ENCODE data around the gene COL9A3.
"Not testable (repeated sequence)": the region's sequence is repeated elsewhere in the genome, so short reads cannot be mapped to it uniquely, and the experiment has no call there.

COL9A3 gene

DNA sequence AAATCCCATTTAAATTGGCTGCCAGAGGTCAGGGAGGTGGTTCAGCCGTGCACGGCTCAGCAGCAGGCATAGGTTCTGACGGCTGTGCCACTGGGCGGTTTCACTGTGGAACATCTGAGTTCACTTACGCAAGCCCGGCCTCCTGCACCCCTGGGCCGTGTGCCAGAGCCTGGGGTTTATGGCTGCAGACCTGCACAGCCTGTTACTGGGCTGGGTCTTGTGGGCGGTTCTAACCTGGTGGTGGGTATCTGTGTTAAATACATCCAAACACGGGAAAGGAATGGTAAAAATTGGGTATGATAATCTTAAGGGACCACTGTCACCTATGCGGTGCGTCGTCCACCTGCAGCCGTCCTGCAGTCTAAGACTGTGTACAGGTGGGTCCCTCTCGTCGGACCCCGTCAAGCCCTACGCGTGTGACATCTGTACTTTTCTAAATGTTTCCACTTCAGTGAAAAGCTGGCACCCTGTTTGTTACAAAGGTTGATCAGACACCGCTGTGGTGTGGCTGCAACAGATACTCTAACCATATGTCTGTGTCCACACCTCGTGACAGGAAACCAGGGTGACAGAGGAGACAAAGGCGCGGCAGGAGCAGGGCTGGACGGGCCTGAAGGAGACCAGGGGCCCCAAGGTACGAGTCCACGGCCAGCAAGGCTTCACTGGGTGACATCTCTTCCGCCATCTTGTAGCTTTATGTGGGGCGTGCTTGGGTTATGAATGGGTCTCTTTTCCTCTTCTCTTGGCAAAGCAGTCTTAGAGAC, 21.5 kb downstream of the COL9A3 start:
- DNase-seq, result no peak

DNA sequence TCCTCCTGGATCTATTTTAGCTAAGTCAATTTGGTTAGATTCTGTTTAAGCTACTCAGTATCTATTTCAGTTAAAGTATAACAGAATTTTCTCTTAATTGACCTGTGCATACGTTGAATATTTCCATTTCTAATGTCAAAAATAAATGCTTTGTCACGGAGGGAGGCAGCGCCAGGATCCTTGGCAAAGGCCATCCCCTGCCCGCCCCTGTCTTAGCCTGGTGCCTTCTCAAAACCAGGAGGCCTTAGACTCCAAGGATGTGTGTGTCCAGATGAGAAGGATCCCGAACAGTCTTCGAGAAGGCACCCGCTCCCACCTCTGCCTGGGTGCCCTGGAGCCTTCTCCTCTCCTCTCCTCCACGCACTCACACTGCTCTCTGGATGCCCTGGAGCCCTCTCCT, 22.4 kb downstream of the COL9A3 start:
- no peak for DNase-seq

DNA sequence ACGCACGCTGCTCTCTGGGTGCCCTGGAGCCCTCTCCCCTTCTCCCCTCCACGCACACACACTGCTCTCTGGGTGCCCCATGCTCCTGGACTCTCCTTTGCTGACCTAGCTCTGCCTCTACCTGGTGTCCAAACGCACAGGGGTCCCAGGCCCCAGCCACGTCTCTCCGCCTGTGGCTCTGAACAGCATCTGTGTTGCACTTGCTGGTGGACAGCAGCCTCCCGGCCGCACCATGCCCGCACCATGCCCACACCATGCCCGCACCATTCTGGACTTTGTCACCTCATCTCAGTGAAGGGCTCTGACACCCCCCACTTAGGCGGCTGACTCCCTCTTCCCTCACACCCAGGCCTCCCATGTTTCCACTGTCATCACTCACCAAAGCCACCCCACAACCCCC, 23.0 kb downstream of the COL9A3 start:
- no peak for DNase-seq

DNA sequence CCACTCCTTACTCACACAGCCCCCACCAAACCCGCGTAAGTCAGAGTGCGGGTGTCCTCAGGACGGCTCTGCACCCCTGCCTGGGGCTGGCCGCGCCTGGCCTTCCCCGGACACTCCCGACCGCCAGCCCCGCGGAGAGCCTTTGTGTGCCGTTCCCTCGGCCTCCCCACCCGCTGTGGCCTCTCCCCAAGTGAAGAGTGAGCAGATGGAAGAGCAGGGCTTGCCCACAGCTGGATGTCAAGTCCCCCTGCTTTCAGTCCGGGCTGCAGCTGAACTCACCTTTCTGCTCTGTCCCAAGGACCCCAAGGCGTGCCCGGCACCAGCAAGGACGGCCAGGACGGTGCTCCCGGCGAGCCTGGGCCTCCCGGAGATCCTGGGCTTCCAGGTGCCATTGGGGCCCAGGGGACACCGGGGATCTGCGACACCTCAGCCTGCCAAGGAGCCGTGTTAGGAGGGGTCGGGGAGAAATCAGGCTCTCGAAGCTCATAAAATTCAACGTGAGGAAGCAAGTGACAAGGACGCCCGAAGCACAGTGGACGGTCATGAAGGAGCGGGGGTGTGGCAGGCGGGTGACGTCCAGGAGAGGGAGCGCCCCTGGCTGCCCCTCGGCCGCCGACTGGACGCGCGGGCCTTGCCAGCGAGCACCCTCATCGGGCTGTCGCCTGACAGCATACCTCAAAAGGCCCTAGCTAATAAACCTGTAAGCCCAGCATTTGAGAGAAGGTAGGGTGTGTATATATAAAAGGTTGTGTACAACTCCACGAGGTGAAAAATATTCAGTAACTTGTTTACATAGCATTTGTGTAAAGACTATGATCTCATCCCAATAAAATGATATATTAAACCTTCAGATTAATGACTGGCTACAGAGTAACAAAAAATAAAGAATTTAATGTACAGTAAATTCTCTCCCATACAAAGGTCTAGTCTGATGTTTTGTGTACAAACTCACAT, 23.7 kb downstream of the COL9A3 start:
- no peak for DNase-seq

DNA sequence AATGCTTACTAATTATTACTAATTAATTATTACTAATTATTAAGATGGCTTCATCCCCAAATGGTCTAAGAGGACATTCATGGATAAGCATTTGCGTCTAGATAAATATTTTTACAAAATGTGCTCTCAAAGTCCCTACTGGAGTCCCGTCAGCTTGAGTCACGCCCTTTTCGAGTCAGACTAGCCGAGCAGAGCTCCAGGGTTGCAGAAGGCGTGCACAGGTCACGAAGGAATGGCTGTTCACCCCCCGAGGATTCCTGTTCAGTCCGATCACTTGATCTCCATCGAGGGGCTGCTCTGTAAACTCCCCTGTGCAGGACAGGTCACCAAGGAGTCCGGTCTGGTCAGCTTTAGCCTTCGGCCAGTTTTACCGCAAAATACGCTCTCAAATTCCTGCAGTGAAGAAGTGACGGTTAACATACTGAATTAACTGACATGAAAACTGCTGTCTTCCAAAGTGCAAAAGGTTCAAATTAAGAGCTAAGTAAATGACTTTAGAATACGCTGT, 24.9 kb downstream of the COL9A3 start:
- no peak for DNase-seq

DNA sequence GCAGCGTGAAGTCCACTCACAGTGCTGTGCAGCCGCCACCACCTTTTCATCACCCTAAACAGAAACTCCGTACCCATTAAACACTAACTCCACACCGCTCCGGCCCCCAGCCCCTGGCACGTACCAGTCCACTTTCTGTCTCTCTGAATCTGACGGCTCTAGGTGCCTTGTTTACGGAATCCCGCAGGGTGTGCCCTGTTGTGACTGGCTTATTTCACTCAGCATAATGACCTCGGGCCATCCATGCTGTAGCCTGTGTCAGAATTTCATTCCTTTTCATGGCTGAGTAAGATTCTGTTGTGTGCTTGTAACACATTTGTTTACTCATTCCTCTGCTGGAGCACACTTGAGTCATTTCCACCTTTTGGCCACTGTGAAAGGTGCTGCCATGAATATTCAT, 26.8 kb downstream of the COL9A3 start:
- DNase-seq, result no peak

DNA sequence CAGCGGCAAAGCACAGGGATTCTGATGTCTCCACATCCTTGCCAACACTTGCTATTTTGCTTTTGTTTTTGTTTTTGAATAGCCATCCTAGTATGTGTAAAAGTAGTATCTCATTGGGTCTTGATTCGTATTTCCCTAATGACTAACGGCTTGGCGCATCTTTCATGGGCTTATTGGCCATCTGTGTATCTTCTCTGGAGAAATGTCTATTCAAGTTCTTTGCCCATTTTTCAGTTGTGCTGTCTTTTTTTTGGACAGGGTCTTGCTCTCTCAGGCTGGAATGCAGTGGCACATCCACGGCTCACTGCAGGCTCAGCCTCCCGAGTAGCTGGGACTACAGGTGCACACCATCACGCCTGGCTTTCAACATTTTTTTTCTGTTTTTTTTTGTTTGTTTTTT, 27.3 kb downstream of the COL9A3 start:
- no peak for DNase-seq

DNA sequence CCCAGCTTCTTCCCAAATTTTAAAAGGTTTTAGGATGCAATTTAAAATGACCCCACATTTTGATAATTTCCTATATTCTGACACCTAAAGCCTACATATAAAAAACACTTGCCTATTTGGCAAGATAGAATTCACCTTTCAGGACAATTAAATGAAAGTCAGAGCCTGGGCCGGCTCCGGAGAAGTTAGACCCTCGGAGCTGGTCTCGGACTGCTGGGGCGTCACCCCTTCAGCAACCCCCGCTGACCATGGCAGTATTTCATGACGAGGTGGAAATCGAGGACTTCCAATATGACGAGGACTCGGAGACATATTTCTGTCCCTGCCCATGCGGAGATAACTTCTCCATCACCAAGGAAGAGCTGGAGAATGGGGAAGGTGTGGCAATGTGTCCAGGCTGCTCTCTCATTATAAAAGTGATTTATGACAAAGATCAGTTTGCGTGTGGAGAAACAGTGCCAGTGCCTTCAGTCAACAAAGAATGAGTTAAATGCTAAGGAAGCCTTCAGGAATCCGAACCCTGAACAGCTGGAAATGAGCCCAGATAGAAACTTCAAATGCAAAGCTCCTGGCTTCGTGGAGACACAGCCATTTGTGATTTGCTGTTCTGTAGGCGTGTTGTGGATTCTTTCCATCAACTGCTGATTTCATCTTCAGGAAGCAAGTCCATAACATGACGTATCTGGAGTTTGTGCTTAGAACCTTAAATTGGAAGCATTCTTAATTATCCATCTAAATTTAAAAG, 28.7 kb downstream of the COL9A3 start:
- DNase-seq, result no peak

DNA sequence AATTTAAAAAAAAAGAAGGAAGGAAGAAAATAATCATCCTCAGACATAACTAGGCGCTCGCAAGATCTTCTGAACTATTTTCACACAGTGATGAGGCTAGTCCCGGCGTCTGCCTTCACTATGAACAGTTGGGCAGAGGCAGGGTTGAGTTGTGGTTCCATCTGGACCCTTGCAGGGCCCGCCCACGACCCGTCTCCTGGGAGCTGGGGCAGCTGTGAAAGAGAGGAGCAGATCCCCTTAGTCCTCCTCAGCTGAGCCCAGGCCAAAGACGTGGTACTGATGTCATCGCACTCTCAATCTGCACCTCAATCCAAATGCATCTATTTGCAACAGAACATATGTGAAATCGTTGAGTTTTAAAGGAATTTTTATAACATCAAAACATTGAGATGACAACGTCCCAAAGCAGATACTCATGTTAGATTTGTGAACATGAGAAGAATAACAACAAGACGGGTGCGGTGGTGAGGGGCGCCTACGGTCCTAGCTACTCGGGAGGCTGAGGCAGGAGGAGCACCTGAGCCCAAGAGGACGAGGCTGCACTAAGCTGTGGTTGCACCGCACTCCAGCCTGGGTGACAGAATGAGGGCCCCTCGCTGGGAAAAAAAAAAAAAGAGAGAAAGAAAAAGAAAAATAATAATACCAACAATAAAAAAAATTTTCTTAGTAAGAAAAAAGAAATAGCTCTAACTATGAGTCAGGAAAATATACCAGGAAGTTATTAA, 29.5 kb downstream of the COL9A3 start:
- DNase-seq, result no peak

DNA sequence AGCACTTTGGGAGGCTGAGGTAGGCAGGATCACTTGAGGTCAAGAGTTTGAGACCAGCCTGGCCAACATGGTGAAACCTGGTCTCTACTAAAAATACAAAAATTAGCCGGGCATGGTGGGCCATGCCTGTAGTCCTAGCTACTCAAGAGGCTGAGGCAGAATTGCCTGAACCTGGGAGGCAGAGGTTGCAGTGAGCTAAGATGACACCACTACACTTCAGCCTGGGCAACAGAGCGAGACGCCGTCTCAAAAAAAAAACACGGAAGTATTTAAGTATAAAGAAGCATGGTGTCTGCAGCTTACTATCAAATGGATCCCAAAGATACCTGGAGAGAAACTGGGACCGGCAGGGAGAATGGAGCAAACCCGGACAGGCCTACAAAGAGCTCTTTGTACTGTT, 32.1 kb downstream of the COL9A3 start:
- DNase-seq, result not testable (repeated sequence)

DNA sequence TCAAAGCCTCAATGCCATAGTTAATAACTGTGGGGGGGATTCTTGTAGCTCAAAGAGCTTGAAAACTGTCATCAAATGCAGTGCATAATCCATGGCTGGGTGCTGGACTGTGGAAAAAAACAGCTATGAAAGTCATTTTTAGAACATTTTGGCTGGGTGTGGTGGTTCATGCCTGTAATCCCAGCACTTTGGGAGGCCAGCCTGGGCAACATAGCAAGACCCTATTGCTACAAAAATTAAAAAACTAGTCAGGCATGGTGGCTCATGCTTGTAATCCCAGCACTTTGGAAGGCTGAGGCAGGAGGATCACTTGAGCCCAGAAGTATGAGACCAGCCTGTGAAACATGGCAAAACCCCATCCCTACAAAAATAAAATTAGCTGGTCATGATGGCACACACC, 32.6 kb downstream of the COL9A3 start:
- no peak for DNase-seq

DNA sequence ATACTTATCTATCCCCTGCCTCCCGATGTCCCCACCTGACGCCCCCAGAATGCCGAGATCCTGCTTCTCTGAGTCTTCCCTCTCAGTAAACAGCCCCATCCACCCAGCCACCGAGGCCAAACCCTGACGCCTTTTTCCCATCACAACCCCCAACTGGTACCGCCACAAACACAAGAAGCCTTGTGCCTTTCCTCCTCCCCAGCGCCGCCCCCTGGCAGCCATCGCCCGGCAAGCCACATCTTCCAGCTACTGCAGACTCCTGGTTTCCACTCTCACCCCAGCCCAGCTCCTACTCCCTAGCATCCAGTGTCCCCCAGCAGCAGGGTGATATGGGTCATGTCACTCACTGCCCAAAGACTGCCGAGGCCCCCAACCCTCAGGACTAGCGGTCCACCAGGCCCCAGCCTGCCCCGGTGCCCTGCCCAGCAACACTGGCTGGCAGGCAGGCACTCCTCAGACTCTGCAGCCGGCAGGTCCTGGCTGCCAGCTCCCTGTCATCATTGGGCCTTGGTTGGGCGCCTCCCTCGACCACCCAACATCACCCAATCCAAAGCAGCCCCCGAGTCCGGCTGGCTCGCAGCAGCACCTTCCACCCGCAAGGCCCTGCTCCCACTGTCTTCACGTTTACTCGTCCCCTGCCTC, 33.6 kb downstream of the COL9A3 start:
- DNase-seq, result no peak

DNA sequence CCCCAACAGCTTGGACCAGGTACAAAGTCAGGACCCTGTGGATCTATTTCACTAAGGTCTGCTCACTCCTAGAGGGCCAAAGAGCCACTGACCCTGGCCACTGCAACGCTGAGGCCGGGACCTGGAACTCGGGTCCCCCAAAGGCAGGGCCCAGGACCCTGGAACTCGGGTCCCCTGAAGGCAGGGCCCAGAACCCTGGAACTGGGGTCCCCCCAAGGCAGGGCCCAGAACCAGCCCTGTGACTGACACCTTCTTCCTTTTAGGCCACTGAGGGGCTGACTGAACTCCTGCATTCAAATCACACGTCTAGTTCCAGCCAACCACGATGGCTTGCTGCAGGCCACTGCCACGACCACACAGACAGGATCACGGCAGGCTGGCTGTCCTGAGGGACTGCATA, 35.3 kb downstream of the COL9A3 start:
- DNase-seq, result no peak

DNA sequence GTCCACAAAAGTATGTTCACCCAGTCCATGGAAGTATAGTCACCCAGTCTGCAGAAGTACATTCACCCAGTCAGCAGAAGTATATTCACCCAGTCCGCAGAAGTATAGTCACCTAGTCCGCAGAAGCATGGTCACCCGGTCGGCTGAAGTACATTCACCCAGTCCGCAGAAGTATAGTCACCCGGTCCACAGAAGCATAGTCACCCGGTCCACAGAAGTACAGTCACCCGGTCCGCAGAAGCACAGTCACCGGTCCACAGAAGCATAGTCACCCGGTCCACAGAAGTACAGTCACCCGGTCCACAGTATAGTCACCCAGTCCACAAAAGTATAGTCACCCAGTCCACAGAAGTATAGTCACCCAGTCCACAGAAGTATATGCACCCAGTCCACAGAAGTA, 36.0 kb downstream of the COL9A3 start:
- no peak for DNase-seq

DNA sequence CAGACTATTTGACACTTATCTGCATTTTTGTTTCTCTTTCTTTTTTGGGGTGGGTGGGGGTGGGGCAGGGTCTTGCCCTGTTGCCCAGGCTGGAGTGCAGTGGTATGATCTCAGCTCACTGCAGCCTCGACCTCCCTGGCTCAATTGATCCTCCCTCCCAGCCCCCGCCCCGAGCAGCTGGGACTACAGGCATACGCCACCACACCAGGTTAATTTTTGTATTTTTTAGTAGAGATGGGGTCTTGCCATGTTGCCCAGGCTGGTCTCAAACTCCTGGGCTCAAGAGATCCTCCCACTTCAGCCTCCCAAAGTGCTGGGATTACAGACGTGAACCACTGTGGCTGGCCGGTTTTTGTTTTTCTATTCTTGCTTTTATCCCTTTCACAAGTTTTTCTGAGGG, 36.5 kb downstream of the COL9A3 start:
- DNase-seq, result not testable (repeated sequence)

DNA sequence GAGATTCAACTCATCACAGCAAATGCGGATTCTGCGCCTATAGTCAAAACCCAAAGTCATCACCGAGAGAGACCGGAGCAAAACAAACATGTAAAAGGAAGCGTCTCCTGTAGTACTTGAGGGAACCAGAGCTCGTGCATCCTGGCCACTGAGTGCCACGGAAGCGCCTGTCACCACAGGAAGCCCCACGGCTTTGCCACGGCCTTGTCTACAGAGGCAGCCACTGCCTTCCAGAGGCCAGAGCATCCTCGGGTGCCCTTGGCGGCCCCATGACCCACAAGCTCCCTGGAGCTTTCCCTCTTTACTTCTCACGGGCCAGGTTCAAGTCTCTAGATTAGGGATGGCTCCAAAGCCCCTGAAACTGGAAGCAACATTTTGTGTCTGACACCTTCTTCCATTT, 37.3 kb downstream of the COL9A3 start:
- DNase-seq, result no peak

DNA sequence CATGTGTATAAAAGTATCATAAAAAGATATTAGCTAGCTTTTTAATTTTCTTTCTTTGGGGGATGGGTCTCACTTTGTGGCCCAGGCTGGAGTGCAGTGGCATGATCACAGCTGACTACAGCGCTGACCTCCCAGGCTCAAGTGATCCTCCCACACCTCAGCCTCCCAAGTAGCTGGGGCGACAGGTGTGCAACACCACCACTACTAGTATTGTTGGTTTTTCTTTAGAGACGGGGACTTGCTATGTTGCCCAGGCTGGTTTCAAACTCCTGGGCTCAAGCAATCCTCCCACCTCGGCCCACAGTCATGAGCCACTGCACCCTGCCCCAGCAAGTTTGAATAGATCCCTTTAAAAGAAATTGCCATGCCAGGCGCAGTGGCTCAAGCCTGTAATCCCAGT, 38.3 kb downstream of the COL9A3 start:
- DNase-seq, result no peak

DNA sequence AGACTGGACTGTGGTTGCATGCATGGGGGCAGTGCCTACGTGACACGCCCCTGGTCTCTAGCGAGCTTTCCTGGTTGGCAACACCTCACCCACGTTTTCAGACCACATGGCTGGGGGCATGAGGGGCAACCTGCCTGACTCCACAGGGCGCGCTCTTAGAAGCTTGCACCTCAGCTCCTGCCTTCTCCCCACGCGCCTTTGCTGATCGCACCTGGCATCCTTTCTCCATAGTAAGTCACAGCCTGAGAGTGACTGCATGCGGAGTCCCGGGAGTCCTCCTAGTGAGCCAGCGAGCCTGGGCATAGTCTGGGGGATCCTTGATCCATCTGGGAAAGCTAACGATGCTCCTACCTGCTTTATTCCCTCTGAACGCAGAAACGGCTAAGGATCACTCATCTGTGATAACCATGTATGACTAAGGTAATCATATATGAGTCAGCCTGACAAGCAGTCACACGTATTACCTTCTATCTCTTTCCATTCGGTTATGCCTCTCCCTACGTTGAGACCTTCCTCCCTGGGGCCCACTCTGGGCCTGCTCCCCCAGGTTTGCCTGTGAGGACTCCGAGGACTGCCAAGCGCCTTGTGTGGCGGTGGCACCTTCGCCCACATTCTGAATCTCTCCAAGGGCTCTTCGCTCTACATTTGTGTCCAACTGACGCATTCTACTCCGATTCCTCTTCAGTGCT, 40.2 kb downstream of the COL9A3 start:
- no peak for DNase-seq

DNA sequence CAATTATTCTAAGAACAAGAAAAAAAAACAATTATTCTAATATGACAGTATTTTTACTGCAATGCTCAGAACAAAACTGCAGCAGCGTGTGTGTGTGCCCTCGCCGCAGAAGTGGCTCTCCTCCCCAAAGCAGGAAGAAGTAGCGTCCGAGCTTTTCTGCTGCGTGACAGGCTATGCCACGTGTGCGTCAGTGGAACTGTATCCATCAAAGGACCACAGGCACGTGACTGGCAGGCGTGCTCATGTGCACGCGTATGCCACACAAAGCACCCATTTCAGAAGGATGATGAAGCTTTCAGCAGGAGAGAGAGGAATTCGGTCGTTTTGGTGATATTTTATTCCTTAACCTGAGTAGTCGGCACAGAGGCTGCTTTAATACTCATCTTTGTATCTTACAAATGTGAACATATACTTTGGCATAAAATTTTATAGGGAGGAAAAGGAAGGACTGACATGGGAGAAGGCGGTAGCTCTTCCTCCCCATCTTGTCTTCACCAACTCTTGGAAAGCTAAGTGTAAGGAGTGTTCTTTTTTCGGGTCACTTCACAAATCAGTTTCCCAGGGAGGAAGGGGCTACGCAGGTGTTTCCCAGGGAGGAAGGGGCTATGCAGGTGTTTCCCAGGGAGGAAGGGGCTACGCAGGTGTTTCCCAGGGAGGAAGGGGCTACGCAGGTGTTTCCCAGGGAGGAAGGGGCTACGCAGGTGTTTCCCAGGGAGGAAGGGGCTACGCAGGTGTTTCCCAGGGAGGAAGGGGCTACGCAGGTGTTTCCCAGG, 41.4 kb downstream of the COL9A3 start:
- DNase-seq, result no peak

DNA sequence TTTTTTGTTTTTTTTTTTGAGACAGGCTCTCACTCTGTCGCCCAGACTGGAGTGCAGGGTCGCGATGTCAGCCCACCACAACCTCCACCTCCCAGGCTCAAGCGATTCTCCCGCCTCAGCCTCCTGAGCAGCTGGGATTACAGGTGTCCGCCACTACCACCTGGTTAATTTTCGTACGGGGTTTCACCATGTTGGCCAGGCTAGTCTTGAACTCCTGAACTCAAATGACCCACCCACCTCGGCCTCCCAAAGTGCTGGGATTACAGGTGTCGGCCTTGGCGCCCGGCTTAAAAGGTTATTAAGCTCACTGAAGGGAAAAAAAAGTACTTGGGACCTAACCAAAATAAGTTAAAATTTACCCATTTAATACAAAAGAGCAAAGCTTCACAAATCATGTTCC, 42.9 kb downstream of the COL9A3 start:
- no peak for DNase-seq
